NCI-H524 (cell line): ENCODE data around the gene PTGES2.

Source experiments
- DNase-seq, 2 experiments: peaks; one replicate each; lab custom pipeline; 2025; lab: John Stamatoyannopoulos, UW

PTGES2 gene

DNA sequence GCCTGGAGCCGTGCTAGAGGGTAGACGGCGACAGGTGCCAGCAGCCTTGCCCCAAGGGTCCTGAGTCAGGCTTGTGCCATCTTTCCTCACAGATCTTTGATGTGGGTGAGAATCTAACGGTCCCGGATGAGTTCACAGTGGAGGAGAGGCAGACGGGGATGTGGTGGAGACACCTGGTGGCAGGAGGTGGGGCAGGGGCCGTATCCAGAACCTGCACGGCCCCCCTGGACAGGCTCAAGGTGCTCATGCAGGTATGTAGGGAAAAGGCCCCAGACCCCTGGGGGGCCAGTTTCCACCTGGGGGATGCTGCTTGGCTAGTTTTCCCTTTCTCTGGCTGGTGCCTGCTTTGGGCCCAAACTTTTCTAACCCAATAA, 24.0 kb downstream of the PTGES2 start:
- DNase-seq, result no peak

- DNase-seq, result no peak
Observed at GRCh38 chr9:128102861-128103588, 24.5 kb downstream of the PTGES2 start.

GRCh38 chr9:128102196-128102595, 25.3 kb downstream of the PTGES2 start:
- no peak for DNase-seq

- DNase-seq, result no peak
Observed at GRCh38 chr9:128101690-128102089, 25.8 kb downstream of the PTGES2 start.

DNA sequence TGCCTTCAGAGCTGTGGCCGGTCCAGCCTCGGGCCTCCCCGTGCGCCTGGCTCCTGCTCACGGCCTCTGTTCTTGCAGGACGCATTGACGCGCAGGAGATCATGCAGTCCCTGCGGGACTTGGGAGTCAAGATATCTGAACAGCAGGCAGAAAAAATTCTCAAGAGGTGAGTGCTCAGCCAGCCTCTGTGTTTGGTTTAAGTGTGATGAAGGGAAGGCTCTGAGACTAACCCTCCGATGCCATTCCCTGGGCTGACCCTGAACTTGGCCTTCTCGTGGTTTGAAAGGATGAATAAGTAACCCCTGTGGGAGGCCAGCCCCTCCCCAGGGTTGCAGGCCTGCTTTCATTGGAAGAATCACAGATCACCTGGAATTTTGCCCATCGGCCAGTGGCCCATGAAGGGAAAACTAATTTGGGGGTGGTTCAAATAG, 26.3 kb downstream of the PTGES2 start:
- no peak for DNase-seq

DNA sequence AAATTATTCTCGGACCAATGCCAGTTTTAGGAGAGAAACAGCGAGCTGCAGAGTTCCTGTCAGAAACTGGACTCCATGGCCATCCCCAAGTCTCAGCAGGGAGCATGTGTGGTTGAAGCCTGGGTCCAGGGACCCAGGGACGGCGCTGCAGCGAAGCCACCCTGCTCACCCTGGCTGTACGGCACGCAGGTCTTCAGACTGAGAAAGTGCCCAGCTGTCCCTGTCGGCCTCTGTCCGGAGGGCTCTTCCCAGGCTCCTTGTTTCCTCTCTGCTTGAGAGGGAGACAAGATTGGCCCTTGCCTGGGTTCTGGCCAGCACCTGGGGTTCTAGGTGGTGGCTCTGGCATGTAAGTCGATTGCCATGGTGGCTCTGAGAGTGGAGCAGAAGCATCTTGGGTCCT, 26.9 kb downstream of the PTGES2 start:
- no peak for DNase-seq

GRCh38 chr9:128099932-128100491, 27.5 kb downstream of the PTGES2 start:
- no peak for DNase-seq

- DNase-seq, result peak in 1 of 2 experiments; percentile 45
Observed at GRCh38 chr9:128099231-128099931, 28.1 kb downstream of the PTGES2 start.

GRCh38 chr9:128098297-128099230, 29.0 kb downstream of the PTGES2 start:
- peak; percentile 98 for DNase-seq

GRCh38 chr9:128097543-128098296, 29.8 kb downstream of the PTGES2 start:
- no peak for DNase-seq

- no peak for DNase-seq
Observed at GRCh38 chr9:128096616-128097536, 30.7 kb downstream of the PTGES2 start.

DNA sequence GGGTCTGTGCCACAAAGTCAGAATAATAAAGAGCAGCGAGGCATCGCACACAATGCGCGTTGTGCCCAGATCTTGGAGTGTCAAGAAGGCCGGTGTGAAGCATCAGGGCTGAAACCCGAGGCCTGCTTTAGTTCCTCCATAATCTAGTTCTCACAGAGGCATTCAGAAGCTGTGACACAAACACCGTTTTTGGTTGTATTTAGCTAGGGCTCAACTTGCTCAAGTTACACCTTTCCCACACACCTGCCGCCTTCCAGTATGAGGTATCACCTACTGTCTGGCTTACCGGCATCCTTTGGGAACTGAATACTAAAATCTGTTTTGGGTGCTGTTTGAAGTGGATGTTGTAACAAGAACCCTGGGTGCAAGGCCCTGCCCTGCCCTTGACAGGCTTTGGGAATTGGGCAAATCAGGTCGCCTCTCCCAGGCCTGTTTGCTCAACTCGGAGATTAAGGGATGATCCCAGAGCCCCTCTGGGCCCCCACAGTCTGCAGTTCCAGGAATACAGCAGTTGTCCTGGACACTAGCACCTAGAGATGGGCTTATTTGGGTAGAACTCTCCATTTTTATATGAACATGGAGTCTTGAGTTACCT, 32.5 kb downstream of the PTGES2 start:
- no peak for DNase-seq

GRCh38 chr9:128094166-128094949, 33.2 kb downstream of the PTGES2 start:
- DNase-seq, result peak; percentile 54 to 84

DNA sequence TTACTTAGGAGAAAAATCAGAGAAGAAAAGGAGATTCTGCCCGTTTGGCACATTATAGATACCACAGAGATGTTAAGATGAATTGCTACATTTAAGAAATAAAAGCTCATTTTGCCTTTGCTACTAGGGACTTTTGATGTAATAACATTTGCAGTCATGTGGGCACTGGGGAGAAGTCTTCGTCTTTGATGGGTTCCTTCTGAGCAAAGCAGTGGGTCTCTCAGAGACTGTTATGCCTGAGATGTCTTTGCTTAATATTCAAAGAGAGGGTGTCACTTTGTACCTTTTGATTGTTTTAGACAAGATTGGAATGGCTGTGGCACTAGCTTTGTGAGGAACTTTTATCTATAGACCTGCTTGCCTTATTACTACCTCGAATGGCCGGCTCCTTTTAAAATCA, 34.5 kb downstream of the PTGES2 start:
- no peak for DNase-seq

GRCh38 chr9:128092199-128092977, 35.1 kb downstream of the PTGES2 start:
- DNase-seq, result no peak

DNA sequence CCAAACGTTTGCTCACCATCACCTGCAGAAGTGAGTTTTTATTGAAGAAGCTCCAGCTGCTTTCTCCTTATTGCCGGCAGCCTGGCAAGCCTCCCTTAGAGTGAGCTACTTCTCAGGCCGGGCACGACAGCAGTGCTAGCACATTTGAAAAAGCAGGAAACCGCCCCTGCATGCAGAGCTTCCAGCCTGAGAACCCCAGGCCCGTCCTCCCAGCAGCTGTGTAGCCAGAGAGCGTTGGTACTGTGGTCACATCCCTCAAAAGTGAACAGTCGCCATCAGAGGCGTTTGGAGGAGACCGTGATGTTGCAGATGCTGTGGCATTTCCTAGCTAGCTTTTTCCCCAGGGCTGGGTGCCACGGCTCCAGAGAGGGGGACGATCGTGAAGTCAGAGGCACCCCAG, 36.0 kb downstream of the PTGES2 start:
- no peak for DNase-seq

DNA sequence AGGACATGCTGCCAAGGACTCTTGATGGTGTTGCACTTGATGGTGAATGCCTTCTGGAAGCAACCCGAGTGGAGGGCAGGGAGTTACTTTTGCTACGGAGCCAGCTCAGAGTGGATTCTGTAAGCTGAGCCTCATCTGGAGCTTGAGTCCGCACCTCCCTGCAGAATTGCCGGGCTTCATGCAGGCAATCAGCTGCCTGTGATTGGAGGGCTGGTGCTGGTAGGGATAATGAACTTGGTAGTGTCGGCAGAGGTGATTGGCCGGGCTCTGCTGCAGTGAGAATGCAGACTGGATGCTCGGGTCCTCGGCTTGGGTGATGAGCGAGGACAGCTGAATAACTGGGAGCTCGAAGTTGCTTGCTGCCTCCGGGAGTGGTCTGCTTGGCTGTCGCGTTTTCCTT, 36.4 kb downstream of the PTGES2 start:
- DNase-seq, result peak; percentile 72 to 89

GRCh38 chr9:128089299-128089698, 38.2 kb downstream of the PTGES2 start:
- no peak for DNase-seq
